Activated effector memory CD4-positive, alpha-beta T cell treated with Interleukin-2 at 50 U/mL for 16 hours (primary cell): Measurements from ENCODE around the gene MAP3K14.

Experiments
- DNase-seq: peaks from one replicate; pipeline ENCODE4 v3.0.0-alpha.2; 2020

The MAP3K14 gene

DNA sequence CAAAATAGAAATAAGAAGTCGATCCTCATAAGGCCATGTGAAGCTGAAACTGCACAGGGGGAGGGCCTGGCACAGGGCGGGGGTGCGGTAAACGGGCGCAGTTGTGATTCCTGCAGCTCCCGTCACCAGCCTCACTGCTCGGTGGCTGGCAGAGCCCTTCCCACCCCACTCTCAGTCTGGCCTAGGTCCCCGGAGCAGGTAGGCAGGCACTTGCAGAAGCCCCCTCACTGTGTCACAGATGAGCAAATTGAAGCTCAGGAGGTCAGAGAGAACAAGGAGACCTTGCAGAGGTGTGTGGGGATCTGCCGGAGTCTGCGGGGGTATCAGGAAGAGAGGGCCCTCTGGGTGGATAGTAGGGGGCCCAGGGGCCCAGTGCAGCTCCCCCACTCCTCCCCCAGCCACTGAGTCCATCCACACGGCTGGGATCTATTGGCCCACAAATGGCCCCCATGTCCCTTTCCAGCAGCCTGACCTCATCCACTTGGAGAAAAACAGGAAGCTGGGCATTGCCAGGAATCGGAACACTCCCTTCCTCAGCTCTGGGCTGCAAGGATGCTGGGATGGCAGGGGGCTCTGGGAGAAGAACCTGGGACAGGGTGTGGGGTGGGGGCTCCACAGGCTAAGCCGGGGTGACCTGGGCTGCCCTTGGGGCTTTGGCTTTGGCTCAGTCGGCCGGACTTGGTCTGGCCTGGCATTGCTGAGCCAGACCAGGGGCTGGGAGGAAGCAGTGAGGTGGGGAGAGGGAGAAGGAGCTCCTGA lies 21.4 kb upstream of the MAP3K14 start:
- DNase-seq: no peak

DNA sequence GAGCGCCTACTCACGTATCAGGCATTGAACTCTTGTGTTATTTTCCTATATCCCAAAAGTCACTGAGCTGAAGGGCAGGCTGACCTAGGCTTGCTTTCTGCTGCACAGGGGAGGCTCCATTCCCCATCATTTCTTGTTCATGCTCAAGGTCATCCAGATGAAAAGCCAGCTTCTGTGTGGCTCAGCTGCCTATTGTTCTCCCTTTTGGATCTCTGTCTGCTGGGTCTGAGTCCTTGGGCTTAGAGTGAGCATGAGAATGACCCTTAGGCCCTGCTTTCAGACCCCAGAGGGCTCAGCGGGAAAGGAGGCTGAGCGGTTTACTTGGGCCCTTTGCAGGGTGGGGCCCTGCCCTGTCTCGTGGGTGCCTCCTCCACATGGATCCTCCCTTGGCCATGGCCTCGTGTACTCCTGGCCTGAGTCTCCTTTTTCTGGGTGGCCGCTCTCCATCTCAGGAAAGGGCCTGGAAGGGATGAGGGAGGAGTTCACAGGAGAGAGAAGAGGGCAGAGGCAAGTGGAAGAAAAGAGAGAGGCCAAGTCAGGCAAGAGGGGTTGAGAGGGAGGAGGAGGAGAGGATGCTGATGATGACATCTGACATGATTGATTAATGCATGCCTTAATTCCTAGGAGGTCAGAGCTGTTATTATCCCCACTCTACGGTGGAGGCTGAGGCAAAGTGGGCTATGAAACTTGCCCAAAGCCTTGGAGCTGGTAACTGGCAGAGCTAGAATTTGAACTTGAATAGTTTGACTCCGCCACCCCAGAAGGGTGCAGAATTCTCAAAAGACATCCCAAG lies 19.8 kb upstream of the MAP3K14 start:
- no peak for DNase-seq

DNA sequence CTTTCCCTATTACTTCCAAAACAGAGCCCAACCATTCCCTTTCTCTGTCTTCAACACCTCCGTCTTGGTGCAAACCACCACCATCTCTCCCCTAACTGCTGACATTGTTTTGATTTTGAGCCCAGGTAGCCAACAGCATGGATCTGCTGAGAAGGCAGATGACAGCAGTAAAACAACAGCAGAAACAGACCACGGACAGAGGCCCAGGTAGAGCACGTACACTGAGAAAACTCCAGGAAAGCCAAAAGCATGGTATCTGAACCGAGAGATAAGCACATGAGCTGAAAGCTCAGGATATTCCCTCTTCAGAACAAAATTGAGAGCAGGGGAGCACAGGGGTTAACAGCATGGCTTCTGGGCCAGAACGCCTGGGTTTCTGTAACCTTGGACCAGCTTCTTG lies 18.9 kb upstream of the MAP3K14 start:
- DNase-seq: no peak

DNA sequence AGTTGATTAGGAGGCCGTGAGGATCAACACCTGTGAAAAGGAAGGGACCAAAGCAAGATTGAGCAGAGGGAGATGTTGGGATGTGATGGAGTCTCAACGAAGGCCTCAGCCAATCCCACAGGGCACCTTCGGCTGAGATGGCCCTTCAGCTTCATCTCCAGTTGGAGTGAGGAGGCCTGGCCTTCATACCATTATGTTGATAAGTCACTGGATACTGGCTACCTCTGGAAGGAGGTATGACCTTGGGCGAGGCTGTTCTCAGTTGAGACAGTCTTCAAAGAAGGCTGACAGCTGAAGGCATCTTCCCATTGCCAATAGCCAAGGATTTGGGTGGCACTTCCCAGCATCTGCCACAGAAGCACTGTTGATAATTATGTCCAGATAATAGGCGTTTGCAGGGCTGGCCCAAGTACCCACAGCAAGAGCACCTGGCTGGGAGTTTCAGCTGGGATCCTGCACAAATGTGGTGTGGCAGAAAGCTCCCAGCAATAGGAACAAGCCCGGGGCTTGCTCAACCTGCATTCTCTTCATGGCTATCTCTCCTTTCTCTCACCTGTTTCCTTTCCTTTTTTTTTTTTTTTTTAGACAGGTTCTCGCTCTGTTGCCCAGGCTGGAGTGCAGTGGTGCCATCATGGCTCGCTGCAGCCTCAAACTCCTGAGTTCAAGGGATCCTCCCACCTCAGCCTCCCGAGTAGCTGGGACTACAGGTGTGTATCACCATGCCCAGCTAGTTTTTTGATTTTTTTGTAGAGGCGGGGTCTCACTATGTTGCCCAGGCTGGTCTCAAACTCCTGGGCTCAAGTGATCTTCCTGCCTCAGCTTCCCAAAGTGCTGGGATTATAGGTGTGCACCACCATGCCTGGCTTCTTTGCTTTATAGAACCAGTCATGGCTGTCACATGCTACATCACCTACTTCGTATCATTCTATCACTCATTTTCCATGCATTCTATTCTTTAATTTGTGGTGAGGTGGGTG lies 18.2 kb upstream of the MAP3K14 start:
- no peak for DNase-seq

DNA sequence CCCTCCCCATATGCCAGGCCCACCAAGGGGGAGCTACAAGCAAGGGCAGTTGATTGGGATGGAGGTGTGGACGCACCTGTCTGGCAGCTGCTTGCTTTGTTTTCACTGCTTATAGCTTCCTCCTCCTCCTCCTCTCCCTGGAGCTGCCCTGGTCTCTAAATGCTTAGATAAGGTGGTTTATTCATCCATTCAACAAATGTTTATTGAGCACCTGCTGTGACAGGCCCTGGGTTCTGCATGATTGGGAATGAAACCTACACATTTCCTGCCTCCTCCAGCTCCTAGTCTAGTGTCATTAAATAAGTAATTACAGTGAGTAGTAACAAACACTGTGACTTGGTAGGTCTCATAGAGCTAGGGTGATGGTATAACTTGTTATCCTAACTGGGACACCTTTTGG lies 17.4 kb upstream of the MAP3K14 start:
- DNase-seq: no peak

DNA sequence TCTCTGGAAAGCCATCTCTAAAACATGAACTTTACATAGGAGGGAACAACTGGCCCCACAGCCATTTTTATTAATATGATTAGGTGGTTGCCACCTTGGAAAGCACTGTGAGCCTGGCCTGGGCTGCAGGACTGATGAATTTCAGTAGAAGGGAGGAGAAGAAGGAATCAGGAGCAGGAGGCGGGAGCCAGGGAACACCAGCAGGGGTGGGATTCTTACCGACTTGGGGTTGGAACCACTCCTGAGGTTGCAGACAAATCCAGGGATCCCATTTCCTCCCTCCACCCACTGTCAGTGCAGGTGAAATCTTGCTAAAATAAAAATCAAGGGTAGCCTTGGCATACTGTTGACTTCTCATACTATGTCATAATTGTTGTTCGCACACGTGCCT lies 16.9 kb upstream of the MAP3K14 start:
- no peak for DNase-seq

DNA sequence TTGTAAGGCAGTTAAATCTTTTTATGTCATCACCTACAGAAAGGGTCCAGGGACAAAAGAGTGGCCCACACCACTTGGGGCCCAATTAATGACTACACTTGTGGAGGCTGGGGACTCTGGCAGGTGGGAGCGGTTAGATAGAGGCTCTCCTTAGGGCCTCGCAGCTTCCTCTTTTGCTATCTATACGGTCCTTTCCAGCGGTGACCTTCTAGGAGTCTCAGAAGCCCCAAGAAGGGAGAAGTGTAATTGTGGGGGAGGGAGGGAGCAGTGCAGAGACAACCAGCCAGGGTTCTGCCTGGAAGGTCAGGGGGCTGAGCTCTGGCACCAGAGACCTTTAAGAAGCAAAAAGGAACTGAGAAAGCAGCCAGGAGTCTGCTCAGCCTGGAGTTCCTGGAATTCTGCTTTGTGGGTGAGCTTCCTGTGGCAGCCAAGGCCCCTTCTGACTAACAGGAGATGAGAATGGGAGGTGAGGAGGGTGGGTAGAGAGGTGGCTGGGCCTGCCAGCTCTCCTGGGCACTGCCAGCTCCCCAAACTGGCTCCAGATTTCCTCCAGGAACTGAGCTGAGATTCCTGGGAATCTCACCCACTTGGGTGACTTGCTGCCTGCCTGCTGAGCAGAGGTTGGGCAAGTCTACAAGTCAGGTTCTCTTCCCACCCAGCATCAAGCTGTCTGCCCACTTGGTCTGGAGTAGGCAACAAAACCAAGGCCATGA lies 16.3 kb upstream of the MAP3K14 start:
- no peak for DNase-seq

DNA sequence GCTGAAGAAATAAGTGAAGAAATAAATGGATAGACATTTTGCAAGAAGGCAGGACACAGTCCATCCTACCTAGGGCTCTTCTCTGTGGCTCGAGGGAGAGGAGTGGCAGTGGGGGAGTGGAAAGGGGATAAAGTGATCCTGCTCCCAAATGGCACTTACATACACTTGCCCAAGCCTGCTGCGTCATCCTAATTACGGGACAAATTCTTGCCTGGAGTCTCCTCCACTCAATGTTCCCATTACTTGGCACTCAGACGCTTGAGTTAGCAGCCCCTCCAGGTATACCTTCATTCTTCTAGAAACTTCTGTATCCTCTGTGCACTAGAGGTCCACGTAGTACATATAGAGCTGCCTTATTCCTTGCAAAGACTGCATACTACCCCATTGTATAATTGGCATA lies 15.7 kb upstream of the MAP3K14 start:
- no peak for DNase-seq

DNA sequence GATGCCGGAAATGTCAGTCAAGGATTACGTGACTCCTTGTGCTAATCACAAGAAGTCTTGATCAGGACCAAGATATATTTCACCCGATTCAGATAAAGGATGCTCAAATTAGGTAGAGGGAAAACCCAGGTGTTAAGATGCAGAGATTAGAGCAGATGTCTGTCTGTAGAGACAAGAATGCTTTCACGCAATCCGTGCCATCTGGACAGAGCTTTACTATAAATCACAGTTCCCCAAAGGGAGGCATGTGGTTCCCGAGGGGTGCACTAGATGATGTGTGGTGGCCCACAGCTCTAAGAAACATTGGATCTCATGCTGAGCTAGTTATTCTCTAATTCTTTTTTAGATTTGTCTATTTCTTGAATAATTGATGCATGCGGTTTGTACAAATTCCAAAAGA lies 9.8 kb upstream of the MAP3K14 start:
- no peak for DNase-seq

DNA sequence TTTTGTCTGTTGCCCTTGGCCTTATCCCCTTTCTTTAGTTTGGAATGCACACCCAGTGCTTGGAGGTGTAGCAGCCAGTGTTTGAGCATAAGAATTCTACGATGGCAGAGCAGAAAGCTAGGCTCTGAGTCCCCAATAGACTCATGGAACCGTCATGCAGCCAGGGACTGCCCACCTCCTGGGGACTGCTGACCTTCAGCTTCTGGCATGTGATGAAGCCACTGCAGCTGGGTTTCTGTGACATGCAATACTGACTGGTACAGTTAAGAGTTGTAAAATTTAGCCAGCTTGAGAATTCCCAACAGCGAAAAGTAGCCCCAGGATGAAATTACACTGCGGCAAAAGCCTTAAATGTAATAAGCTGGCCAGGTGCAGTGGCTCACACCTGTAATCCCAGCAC lies 9.0 kb upstream of the MAP3K14 start:
- DNase-seq: no peak

DNA sequence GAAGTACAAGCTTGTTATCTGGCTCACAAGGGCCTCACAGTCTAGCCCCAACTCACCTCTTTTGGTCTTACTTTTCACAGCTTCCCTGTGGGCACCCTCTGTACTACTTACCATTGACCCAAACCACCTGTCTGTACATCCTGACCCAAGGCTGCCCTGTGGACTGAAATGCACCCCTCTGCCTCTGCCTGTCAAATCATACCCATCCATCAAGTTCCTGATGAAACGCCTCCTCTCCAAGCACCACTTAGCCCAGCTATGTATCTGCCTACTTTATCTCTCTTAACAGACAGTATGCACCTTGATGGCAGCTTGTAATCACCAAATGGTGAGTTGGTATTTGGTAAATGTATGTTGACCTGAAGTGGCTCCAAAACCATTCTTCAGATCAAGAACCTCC lies 7.5 kb upstream of the MAP3K14 start:
- DNase-seq: no peak

DNA sequence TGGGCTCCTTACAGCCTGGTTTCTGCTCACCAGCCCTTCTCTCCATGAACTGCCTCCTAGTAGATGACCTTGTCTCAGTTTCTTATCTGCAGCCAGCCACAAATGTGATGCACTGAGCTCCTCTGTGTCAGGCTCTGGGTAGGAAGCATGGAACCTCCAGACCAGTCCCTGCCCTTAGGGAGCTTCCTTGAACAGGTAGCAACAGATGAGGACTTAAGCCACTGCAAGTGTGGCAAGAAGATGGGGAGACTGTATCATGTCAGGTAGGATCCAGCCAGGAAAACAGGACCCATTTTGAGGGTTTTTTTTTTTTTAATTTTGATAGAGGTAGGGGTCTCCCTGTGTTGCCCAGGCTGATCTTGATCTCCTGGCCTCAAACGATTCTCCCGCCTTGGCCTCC lies 5.3 kb upstream of the MAP3K14 start:
- DNase-seq: no peak

DNA sequence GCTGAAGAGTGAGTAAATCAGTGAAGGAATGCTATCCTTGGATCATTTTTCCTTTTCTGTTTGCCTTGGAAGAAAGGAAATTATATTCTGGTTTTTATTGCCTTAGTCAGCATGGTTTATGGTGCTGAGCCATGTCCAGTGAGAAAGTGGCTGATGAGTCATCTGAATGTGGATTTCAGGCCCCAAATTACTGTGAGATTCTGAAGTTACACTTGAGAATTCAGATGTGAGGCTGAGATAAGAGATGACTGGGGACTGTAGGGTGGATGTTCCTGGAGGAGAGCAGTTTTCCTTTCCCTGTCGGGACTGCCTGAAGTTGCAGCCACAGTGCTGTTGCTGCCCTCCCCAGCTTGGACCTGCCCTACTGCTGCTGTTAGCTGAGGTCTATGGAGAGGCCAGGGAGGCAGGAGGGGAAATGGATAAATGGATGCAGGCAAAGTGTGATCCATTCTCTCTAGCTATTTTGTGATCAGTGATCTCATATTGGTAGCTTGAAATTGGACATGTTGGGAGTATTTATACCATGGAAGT lies 4.2 kb upstream of the MAP3K14 start:
- no peak for DNase-seq

DNA sequence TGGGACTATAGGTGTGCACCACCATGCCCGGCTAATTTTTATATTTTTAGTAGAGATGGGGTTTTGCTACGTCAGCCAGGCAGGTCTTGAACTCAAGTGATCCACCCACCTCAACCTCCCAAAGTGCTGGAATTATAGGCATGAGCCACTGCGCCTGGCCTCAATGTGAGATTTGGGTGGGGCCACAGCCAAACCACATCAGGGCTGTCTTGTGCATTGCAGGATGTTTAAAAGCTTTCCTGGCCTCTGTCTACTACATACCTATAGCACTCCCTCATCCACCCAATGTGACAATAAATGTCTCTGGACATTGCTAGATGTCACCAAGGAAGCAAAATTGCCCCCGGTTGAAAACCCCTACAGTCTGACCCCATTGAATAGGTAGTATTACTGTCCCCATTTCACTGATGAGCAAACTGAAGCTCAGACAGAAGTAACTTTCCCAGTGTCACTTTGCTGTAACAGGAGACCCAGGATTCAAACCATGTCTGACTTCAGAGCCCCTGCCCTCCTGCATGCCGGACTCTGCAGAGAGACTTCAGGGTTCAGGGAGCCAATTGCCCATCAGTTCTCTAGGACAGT lies 3.6 kb upstream of the MAP3K14 start:
- DNase-seq: no peak

DNA sequence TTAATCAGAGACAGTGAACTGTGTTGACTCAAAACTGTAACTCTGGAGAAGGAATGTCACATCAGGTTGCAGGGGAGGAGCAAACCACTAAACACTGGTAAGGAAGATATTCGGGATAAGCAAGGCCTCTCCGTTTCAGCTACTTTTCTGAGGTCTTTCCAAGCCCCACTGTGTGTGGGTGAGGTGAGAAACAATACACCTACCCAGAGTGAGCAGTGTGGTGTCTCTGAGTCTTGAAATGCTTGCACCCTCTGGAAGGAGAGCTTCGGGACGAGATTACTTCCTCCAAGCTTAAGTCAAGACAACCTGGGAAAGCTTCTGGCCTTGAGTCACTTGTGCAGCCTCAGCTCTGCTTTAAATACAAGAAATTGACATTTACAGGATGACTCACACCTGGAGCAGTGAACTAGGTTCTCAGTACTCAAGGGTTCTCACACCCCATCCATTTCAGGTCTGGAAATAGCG lies 2.5 kb upstream of the MAP3K14 start:
- no peak for DNase-seq

DNA sequence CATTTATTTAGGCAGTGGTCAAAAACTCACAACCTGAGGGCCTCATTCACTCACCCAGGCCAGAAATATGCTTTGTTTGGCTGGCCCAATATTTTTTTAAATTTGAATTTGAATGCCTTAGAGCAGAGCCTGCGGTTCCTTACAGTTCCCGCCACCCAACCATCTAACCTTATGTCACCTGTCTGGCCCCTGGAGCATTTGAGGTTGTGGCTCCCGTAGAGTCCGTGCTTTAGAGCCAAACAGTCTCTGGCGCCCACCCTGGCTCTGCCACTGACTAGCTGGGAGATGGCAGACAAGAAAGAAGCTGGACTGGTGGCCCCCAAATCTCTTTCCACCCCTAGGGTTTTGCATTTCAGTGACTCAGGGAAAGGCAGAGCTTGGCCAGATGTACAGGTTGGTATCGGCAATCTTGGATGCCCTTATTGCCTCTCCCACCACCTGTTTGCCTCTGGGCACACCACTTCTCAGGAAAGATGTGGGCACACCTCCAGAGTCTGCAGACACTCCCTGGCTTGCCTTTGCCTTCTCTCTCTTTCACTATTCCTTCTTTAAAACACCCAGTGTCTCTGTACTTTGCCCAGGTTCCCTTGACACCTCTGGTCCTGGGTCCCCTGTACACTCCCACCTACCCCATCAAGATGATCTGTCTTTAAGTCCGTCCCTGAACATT lies 1.9 kb upstream of the MAP3K14 start:
- DNase-seq: no peak

DNA sequence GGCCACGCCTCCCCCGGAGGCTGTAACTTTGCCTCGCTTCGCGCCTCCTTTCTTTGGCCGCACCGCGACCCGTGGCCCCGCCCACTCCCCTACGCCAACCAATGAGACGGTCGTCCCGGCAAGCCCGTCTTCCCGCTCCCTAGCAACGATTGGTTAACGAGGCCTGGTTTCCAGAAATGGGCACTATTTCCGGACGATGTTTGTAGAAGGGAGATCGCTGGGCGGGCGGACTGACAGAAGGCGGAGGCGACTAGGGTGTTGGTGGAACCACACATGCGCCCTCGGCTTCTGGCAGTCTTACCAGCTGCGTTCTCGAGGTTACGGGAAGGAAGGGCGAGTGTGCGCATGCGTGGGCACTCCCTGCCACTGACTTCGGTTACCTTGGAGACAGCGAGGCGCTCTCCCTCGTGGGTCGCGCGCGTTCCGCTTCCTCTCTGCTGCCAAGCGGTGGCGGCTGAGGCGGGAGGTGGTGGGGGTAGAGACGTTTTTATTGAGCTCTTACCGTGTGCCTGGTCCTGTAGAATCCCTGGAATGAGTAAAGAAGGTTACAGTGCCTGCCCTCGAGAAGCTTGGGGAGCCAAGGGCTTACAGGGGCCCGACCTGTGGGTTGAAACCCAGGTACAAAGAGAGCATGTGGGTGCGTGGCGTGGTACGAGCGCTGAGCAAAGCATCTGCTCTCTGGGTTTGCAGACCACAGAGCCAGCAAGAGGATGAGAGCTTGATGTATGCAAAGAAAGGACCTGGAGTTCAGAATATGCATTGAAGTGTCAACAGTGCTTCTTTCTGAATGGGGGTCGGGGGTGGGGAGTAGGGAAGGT lies 500 bp upstream of the MAP3K14 start:
- DNase-seq: peak; percentile 100

DNA sequence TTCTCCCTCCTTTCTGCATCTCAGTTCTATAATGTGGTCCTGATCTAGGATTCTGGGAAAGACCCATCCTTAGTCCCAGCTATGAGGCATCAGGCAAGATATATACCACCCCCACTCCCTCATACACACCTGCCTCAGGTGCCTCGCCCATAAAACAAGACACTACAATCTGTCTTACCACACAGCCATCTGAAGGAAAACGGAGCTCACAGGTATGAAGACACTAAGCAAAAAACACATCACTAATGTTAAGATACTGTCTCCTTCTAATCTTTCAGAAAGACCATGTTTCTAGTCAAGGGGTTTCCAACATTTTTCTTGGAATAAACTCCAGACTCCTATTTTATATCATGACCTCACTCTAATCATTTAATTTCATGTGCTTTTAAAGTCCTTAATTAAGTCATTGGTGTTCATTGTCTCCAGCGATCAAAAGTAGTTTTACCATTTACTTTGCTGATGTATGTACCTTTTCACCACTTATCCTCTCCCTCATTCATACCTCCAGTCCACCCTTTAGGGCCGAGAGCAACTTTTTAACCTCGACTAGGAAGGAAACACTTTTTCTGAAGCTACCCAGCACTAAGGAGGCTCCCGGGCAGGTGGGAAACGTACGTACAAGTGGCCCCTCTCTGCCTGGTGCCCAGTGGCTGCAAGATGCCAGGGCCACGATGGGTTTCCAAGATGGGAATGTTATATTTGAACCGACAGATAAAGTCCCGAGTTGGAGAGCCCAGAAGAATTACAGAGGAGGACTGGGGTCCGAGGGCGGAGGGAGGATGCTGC lies 979 bp downstream of the MAP3K14 start:
- DNase-seq: no peak
